Smooth muscle cell of the pulmonary artery (primary cell): Measurements from ENCODE around the gene SLC25A36. TPM values are rescaled to one million over a fixed set of nuclear protein-coding genes. Genes with fewer than 3 reads are reported as not detected.

Experiments used
- total RNA-seq: library from RNA; depleted of rRNA; stranded (reverse); fragments of >200 nt; gene quantifications from 2 replicates; pipeline ENCODE4 v1.2.3, GENCODE V29; 2014

Gene SLC25A36
- 98.9 and 126 TPM in 2 replicates for total RNA-seq

GRCh38 chr3:140941434-140942220 lies at the start of gene SLC25A36:
Gene SLC25A36 (plus strand): TSS chr3:140941836. CDS start chr3:140942055, 219 bp downstream.

Other genes starting within 250 kb of the SLC25A36 start
- gene SPSB4, start 109.5 kb downstream of the SLC25A36 start, total RNA-seq, result not detected in 2 replicates